Measurements from ENCODE around the gene BCAS4. TPM values are rescaled to one million over a fixed set of nuclear protein-coding genes. Genes with fewer than 3 reads are reported as not detected.

Gene BCAS4
- total and polyA plus RNA-seq, 2 experiments from 2014 or later = 22.2 to 24.8 TPM

DNA sequence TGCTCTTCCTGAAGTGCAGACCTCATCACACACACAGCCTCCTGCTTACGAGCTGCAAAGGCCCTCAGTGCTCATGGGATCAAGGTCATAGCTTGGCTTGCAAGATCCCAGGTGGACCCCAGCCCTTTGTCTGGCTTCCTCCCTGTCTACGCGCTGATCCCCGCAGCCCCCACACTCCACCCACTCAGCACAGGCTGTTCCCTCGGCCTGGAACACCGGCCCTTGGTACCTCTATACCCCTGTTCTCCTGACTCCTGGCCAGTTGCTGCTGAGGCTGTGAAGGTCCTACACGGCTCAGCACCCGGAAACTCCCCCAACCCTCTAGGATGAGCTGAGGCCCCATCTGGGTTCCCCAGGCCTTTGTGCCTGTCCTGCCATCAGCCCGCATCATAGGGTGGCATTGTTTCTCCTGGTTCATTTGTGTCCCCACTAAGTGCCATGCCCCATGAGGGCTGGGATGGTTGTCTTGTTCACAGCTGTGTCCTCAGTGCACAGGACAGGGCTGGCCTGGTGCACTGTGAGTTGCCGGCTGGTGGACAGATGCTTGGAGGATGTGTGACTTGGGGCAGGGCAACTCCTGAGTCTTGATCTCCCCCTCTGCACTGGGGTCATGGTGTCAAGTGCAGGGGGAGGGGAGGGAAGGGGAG lies 79.4 kb downstream of the BCAS4 start:
- H3K9me2 ChIP-seq (ENCODE audit: insufficient read depth) = no peaks in the 10 kb centered on the region
- H3K4me3 ChIP-seq = no peak overlapping the region
- no peak overlapping the region for H3K27ac ChIP-seq (ENCODE audit: low read depth)
- Mint-ChIP-seq H3K4me3 (no peak overlapping the region), H3K9me3 (no peaks in the 10 kb centered on the region; the same call in 2 of the 3 replicates), H3K4me1 (peaks cover 47% of the 10 kb centered on the region), H3K27me3 (ENCODE audit: insufficient read depth, low read depth, poor library complexity) (peaks cover 33% of the 10 kb centered on the region), H3K36me3 (ENCODE audit: low read depth) (peaks cover 23% of the 10 kb centered on the region), H3K27ac (no peak overlapping the region)
- no peaks in the 10 kb centered on the region for H4K20me1 ChIP-seq (replicated peaks; ENCODE audit: insufficient read depth)
- TF ChIP-seq STAT1 (IDR thresholded peaks at IDR 0.05; ENCODE audit: unreplicated experiment) (no peak), CREB1 (CRISPR knock-in tag; IDR thresholded peaks at IDR 0.05; ENCODE audit: low read depth) (no peak), NANOG (IDR thresholded peaks at IDR 0.05; ENCODE audit: borderline replicate concordance) (no peak), POLR2AphosphoS5 (IDR thresholded peaks at IDR 0.05; ENCODE audit: low read depth) (no peak), ZNF331 (CRISPR knock-in tag; IDR thresholded peaks at IDR 0.05; ENCODE audit: low read depth) (no peak), JUNB (IDR thresholded peaks at IDR 0.05; ENCODE audit: unreplicated experiment) (no peak), EZH2phosphoT487 (IDR thresholded peaks at IDR 0.05; ENCODE audit: unreplicated experiment) (no peak), EZH2 (IDR thresholded peaks at IDR 0.05; ENCODE audit: low read depth, unreplicated experiment) (no peak)
- TF ChIP-seq, protein P1, sequence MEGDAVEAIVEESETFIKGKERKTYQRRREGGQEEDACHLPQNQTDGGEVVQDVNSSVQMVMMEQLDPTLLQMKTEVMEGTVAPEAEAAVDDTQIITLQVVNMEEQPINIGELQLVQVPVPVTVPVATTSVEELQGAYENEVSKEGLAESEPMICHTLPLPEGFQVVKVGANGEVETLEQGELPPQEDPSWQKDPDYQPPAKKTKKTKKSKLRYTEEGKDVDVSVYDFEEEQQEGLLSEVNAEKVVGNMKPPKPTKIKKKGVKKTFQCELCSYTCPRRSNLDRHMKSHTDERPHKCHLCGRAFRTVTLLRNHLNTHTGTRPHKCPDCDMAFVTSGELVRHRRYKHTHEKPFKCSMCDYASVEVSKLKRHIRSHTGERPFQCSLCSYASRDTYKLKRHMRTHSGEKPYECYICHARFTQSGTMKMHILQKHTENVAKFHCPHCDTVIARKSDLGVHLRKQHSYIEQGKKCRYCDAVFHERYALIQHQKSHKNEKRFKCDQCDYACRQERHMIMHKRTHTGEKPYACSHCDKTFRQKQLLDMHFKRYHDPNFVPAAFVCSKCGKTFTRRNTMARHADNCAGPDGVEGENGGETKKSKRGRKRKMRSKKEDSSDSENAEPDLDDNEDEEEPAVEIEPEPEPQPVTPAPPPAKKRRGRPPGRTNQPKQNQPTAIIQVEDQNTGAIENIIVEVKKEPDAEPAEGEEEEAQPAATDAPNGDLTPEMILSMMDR (conservative IDR thresholded peaks at IDR 0.05; ENCODE audit: low read depth in 2 of 2) = no peak
- TF ChIP-seq, protein P2, sequence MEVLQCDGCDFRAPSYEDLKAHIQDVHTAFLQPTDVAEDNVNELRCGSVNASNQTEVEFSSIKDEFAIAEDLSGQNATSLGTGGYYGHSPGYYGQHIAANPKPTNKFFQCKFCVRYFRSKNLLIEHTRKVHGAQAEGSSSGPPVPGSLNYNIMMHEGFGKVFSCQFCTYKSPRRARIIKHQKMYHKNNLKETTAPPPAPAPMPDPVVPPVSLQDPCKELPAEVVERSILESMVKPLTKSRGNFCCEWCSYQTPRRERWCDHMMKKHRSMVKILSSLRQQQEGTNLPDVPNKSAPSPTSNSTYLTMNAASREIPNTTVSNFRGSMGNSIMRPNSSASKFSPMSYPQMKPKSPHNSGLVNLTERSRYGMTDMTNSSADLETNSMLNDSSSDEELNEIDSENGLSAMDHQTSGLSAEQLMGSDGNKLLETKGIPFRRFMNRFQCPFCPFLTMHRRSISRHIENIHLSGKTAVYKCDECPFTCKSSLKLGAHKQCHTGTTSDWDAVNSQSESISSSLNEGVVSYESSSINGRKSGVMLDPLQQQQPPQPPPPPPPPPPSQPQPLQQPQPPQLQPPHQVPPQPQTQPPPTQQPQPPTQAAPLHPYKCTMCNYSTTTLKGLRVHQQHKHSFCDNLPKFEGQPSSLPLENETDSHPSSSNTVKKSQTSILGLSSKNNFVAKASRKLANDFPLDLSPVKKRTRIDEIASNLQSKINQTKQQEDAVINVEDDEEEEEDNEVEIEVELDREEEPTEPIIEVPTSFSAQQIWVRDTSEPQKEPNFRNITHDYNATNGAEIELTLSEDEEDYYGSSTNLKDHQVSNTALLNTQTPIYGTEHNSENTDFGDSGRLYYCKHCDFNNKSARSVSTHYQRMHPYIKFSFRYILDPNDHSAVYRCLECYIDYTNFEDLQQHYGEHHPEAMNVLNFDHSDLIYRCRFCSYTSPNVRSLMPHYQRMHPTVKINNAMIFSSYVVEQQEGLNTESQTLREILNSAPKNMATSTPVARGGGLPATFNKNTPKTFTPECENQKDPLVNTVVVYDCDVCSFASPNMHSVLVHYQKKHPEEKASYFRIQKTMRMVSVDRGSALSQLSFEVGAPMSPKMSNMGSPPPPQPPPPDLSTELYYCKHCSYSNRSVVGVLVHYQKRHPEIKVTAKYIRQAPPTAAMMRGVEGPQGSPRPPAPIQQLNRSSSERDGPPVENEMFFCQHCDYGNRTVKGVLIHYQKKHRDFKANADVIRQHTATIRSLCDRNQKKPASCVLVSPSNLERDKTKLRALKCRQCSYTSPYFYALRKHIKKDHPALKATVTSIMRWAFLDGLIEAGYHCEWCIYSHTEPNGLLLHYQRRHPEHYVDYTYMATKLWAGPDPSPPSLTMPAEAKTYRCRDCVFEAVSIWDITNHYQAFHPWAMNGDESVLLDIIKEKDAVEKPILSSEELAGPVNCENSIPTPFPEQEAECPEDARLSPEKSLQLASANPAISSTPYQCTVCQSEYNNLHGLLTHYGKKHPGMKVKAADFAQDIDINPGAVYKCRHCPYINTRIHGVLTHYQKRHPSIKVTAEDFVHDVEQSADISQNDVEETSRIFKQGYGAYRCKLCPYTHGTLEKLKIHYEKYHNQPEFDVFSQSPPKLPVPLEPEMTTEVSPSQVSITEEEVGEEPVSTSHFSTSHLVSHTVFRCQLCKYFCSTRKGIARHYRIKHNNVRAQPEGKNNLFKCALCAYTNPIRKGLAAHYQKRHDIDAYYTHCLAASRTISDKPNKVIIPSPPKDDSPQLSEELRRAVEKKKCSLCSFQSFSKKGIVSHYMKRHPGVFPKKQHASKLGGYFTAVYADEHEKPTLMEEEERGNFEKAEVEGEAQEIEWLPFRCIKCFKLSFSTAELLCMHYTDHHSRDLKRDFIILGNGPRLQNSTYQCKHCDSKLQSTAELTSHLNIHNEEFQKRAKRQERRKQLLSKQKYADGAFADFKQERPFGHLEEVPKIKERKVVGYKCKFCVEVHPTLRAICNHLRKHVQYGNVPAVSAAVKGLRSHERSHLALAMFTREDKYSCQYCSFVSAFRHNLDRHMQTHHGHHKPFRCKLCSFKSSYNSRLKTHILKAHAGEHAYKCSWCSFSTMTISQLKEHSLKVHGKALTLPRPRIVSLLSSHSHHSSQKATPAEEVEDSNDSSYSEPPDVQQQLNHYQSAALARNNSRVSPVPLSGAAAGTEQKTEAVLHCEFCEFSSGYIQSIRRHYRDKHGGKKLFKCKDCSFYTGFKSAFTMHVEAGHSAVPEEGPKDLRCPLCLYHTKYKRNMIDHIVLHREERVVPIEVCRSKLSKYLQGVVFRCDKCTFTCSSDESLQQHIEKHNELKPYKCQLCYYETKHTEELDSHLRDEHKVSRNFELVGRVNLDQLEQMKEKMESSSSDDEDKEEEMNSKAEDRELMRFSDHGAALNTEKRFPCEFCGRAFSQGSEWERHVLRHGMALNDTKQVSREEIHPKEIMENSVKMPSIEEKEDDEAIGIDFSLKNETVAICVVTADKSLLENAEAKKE (CRISPR knock-in tag; IDR thresholded peaks at IDR 0.05) = no peak
- TF ChIP-seq, protein P3, sequence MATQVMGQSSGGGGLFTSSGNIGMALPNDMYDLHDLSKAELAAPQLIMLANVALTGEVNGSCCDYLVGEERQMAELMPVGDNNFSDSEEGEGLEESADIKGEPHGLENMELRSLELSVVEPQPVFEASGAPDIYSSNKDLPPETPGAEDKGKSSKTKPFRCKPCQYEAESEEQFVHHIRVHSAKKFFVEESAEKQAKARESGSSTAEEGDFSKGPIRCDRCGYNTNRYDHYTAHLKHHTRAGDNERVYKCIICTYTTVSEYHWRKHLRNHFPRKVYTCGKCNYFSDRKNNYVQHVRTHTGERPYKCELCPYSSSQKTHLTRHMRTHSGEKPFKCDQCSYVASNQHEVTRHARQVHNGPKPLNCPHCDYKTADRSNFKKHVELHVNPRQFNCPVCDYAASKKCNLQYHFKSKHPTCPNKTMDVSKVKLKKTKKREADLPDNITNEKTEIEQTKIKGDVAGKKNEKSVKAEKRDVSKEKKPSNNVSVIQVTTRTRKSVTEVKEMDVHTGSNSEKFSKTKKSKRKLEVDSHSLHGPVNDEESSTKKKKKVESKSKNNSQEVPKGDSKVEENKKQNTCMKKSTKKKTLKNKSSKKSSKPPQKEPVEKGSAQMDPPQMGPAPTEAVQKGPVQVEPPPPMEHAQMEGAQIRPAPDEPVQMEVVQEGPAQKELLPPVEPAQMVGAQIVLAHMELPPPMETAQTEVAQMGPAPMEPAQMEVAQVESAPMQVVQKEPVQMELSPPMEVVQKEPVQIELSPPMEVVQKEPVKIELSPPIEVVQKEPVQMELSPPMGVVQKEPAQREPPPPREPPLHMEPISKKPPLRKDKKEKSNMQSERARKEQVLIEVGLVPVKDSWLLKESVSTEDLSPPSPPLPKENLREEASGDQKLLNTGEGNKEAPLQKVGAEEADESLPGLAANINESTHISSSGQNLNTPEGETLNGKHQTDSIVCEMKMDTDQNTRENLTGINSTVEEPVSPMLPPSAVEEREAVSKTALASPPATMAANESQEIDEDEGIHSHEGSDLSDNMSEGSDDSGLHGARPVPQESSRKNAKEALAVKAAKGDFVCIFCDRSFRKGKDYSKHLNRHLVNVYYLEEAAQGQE (IDR thresholded peaks at IDR 0.05; ENCODE audit: unreplicated experiment) = no peak
- H3F3A ChIP-seq (replicated peaks; ENCODE audit: low read depth) = peaks cover 7% of the 10 kb centered on the region; the same call in 1 of the 2 replicates
- H3K4me1 ChIP-seq (ENCODE audit: insufficient read depth) = peaks cover 18% of the 10 kb centered on the region
- no peaks in the 10 kb centered on the region for H3K36me3 ChIP-seq (ENCODE audit: insufficient read depth)
- no peak overlapping the region for H2AFZ ChIP-seq
- no peaks in the 10 kb centered on the region for H3K27me3 ChIP-seq (ENCODE audit: insufficient read depth)
- H3K79me2 ChIP-seq (replicated peaks; ENCODE audit: insufficient read depth) = no peaks in the 10 kb centered on the region; the same call in 1 of the 2 replicates
- no peak overlapping the region for H3K4me2 ChIP-seq
- DNase-seq (ENCODE audit: low spot score) (no peak), ATAC-seq (no peak)

Measured in GM23338 (cell line).